GM21786 (cell line): ENCODE measurements around the gene GPR137B.
"Not testable (repeated sequence)": the region's sequence is repeated elsewhere in the genome, so short reads cannot be mapped to it uniquely, and the experiment has no call there.

ENCODE experiments used
- ATAC-seq: cut with Tn5 transposase; IDR thresholded peaks from one replicate; pipeline ENCODE4 v1.9.1; 2021; ENCODE audit not compliant: unreplicated experiment

Gene GPR137B

DNA sequence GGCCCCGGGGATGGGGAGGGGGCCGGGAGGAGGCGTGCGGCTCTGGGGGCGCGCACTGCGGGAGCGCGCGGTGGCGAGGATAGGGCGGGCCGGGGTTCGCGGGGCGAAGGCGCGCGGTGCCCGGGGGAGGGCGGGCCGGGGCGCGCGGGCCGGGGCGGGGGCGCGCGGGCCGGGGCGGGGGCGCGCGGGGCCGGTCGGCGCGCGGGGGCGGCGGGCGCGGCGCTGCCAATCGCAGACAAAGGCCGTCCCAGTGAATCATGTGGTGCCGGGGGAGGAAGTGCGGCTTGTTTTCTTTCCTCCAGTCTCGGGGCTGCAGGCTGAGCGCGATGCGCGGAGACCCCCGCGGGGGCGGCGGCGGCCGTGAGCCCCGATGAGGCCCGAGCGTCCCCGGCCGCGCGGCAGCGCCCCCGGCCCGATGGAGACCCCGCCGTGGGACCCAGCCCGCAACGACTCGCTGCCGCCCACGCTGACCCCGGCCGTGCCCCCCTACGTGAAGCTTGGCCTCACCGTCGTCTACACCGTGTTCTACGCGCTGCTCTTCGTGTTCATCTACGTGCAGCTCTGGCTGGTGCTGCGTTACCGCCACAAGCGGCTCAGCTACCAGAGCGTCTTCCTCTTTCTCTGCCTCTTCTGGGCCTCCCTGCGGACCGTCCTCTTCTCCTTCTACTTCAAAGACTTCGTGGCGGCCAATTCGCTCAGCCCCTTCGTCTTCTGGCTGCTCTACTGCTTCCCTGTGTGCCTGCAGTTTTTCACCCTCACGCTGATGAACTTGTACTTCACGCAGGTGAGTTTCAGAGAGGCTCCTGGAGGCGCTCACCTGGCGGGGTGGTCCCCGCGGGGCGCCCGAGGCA, at the start of gene GPR137B:
TSS of gene GPR137B (plus strand) at position 287 of the 851 bp plus-strand sequence. CDS start at position 371, 84 bp downstream.
- ATAC-seq = peak; percentile 57

- ATAC-seq = no peak
Measured at GRCh38 chr1:236092899-236093298, 49.4 kb upstream of the GPR137B start.

- no peak for ATAC-seq
Measured at GRCh38 chr1:236095705-236096520, 46.4 kb upstream of the GPR137B start.

DNA sequence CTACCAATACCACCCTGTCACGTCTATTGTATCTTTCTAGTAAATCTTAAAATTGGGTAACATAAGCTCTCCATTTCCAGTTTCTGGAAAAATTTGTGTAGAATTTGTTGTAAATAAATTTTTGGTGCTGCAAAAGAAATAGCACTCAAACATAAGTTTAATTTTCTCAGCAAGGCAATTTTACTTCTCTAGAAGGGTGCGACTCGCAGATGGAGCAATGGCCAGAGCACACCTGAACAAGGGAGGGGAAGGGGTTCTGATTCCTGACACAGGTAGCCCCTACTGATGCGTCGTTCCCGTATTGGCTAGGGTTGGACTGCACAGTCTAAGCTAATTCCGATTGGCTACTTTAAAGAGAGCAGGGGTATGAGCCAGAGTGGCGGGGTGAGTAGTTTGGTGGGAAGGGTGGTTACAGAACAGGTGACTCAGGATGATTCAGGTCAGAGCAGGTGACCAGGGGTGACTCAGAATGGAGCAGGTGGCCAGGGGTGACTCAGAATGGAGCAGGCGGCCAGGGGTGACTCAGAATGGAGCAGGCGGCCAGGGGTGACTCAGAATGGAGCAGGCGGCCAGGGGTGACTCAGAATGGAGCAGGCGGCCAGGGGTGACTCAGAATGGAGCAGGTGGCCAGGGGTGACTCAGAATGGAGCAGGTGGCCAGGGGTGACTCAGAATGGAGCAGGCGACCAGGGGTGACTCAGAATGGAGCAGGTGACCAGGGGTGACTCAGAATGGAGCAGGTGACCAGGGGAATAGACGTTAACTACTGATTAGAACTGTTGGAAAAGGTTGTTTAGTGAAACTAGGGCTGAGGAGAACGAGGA, 45.5 kb upstream of the GPR137B start:
- not testable (repeated sequence) for ATAC-seq

- ATAC-seq = no peak
Measured at GRCh38 chr1:236098267-236098666, 44.1 kb upstream of the GPR137B start.

DNA sequence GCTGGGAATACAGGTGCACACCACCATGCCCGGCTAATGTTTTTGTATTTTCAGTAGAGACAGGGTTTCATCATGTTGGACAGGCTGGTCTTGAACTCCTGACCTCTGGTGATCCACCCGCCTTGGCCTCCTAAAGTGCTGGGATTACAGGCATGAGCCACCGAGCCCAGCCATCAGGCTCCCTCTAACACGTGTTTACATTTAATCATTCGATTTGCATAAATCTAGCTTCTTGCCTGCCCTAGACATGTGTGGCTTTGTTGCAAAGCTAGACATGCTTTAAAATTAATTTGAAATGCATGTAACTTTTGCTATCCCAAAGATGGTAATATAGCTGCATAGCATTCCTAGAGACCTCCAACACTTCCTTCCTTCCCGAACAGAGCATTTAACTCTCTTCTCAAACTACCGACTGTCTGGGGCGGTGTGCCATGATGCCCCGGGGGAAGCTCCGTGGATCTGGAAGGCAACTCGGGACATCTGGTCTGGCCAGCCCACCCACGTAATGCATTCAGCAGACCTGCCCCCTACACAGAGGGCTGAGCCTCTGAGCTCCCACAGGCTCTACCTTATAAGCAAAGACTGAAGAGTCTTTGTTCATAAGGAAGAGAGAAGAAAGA, 42.9 kb upstream of the GPR137B start:
- ATAC-seq = no peak

DNA sequence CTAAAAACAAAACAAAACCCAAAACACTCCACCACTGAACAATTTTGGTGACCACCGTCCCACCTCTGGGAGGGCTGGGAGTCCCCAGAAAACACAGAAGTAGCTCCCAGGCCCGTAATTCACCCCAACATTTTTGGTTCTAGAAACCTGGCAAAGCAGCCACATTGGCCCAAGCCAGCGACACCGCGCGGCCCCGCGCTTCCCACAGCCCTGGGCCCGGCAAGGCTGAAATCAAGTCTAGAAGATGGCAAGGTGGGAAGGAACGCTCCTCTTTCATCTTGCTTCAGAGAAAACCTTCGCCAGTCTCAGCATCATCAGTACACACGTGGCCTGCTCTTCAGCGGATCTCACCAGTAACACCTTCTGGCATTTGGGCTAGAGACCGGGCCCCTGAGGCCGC, 41.5 kb upstream of the GPR137B start:
- no peak for ATAC-seq

- no peak for ATAC-seq
Measured at GRCh38 chr1:236101233-236102200, 40.8 kb upstream of the GPR137B start.

GRCh38 chr1:236102611-236103010, 39.7 kb upstream of the GPR137B start:
- ATAC-seq = no peak

GRCh38 chr1:236103059-236103458, 39.3 kb upstream of the GPR137B start:
- no peak for ATAC-seq

- ATAC-seq = no peak
Measured at GRCh38 chr1:236103646-236104218, 38.6 kb upstream of the GPR137B start.

DNA sequence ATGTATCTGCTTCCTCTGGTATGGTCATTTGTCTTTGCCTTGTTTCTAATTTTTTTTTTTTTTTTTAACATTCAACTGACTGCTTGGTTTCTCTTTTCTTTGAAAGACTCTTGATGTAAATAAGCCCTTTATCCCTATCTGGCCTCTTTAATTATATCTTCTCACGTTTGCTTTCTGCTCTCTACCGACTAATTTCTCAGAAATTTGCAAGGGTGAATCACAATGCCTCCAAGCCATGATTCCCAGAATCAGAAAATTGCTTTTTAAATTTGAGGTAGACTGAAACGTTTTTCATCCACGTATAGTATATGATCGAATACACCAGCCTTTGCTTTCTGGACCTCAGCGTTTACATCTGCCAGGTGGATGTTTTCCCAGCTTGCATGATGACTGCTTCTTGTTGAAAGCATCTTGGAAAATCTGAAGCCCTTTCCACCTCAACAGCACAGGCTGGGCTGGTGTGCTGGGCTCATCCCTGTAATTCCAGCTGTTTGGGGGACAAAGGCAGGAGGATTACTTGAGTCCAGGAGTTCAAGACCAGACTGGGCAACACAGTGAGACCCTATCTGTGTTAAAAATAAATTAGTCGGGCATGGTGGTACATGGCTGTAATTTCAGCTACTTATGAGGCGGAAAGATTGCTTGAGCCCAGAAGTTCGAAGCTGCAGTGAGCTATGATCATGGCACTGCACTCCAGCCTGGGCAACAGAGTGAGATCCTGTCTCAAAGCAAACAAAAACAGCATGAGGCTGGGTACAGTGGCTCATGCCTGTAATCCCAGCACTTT, 35.0 kb upstream of the GPR137B start:
- no peak for ATAC-seq

- ATAC-seq = no peak
Measured at GRCh38 chr1:236108027-236108648, 34.2 kb upstream of the GPR137B start.

DNA sequence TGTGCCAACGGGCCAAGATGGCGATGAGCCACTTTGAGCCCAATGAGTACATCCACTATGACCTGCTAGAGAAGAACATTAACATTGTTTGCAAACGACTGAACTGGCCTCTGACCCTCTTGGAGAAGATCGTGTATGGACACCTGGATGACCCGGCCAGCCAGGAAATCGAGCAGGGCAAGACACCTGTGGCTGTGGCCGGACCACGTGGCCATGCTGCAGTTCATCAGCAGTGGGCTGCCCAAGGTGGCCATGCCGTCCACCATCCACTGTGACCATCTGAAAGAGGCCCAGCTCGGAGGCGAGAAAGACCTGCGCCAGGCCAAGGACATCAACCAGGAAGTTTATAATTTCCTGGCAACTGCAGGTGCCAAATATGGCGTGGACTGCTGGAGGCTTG, 32.2 kb upstream of the GPR137B start:
- ATAC-seq = no peak

DNA sequence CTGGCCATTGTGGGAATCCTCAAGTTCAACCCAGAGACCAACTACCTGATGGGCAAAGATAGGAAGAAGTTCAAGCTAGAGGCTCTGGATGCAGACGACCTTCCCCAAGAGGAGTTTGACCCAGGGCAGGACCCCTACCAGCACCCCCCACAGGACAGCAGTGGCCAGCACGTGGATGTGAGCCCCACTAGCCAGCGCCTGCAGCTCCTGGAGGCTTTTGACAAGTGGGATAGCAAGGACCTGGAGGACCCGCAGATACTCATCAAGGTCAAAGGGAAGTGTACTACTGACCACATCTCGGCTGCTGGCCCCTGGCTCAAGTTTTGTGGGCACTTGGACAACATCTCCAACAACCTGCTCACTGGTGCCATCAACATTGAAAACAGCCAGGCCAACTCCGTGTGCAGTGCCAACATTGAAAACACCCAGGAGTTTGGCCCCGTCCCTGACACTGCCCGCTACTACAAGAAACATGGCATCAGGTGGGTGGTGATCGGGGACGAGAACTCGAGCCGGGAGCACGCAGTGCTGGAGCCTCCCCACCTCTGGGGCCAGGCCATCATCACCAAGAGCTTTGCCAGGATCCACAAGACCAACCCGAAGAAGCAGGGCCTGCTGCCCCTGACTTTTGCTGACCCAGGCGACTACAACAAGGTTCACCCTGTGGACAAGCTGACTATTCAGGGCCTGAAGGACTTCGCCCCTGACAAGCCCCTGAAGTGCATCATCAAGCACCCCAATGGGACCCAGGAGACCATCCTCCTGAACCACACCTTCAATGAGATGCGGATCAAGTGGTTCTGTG, 30.6 kb upstream of the GPR137B start:
- ATAC-seq = no peak

GRCh38 chr1:236112332-236112627, 30.1 kb upstream of the GPR137B start:
- ATAC-seq = no peak

DNA sequence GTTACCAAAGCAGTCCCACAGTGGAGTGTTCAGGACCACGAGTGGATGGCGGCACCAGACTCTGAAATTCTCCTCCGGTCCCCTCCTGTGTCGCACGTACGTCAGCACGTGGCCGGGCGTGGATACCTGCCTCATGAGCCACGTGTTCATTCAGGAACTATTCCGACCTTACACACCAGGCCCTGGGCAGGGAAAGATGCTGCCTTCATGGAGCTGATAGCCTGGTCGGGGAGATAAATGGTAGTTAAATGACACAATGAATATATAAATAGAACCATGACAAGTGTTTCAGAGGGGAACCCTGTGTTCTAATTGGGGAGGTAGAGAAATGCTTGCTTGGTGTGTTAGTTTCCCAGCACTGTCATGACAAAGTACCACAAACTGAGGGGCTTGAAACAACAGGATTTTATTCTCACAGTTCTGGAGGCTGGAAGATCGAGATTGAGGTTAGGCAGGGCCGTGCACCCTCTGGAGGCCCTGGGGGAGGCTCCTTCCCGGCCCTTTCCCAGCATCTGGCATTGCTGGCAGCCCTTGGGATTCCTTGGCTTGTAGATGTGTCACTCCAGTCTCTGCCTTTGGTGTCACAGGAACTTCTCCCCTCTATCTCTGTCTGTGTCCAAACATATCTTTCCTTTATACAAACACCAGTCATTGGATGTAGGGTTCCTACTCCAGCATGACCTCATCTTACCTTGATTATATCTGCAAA, 28.9 kb upstream of the GPR137B start:
- ATAC-seq = no peak
